A673 (cell line): ENCODE data around the gene LAMA4.

Experiments used
- EZH2 ChIP-seq: fragments of 200-600 bp; sonication (generic); IDR thresholded peaks from 2 replicates; pipeline ENCODE4 v1.6.1; 2017; ENCODE audit warnings: borderline replicate concordance, low read depth, mild to moderate bottlenecking, mixed read lengths, antibody characterized with exemption, low read length; ENCODE audit not compliant: poor library complexity, severe bottlenecking
- TF ChIP-seq, protein P1 (sequence below): fragments of 300-800, 200-600 bp; sonication (generic); conservative IDR thresholded peaks from 2 replicates; pipeline ENCODE4 v1.5.1; 2017; ENCODE audit warnings: low read depth, mild to moderate bottlenecking, antibody characterized with exemption, low read length, moderate library complexity, mixed read lengths

DNA sequence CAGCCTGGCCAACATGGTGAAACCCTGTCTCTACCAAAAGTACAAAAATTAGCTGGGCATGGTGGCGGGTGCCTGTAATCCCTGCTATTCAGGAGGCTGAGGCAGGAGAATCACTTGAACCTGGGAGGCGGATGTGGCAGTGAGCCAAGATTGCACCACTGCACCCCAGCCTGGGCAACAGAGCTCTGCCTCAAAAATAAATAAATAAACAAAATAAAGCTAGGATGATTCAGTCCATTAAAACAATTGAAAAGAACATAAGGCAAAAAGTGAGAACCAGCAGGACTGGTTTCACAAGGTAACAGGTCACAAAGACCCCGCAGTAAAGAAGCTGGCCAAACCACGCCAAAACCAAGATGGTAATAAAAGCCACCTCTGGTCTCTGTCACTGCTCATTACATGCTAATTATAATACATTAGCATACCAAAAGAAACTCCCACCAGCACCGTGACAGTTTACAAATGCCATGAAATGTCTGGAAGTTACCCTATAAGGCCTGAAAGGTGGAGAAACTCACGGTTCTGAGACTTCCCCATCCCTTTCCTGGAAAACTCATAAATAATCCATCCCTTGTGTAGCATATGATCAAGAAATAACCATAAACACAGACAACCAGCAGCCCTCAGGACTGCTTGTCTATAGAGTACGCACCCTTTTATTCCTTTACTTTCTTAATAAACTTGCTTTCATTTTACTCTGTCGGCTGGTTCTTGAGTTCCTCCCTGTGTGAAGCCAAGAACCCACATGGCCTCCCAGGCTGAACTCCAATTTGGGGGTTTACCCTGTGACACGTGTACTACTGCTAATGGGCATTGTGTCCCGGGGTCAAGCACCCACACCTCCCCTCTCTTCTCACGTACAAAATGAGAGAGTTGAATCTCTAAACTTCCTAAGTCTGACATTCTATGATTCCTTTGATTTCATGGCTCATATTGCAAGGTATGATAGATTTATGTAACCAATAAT, 10.2 kb downstream of the LAMA4 start:
- TF ChIP-seq, protein P1, sequence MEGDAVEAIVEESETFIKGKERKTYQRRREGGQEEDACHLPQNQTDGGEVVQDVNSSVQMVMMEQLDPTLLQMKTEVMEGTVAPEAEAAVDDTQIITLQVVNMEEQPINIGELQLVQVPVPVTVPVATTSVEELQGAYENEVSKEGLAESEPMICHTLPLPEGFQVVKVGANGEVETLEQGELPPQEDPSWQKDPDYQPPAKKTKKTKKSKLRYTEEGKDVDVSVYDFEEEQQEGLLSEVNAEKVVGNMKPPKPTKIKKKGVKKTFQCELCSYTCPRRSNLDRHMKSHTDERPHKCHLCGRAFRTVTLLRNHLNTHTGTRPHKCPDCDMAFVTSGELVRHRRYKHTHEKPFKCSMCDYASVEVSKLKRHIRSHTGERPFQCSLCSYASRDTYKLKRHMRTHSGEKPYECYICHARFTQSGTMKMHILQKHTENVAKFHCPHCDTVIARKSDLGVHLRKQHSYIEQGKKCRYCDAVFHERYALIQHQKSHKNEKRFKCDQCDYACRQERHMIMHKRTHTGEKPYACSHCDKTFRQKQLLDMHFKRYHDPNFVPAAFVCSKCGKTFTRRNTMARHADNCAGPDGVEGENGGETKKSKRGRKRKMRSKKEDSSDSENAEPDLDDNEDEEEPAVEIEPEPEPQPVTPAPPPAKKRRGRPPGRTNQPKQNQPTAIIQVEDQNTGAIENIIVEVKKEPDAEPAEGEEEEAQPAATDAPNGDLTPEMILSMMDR, result no peak
- no peak for TF ChIP-seq EZH2
